Activated T-helper 2 cell treated with anti-CD3 and anti-CD28 coated beads, Interferon-gamma antibody, Interleukin-2, Interleukin-4, amounts not matched to agents 10 μg/mL and 5 μg/mL and 100 μg/mL, durations not matched to agents 14 hours and 24 hours and 36 hours (primary cell): ENCODE results near the gene ASIC2. TPM values are rescaled to one million over a fixed set of nuclear protein-coding genes. Genes with fewer than 3 reads are reported as not detected.

Experiments used
- DNase-seq: peaks from one replicate; pipeline ENCODE4 v3.0.0; 2021; ENCODE audit warnings: low spot score
- H3K27ac Mint-ChIP-seq: one replicate; pipeline ENCODE4 v1.8.0; 2021; ENCODE audit warnings: mixed read lengths
- H3K27me3 Mint-ChIP-seq: one replicate; pipeline ENCODE4 v1.8.0; 2021; ENCODE audit warnings: low read depth, mixed read lengths
- H3K36me3 Mint-ChIP-seq: one replicate; pipeline ENCODE4 v1.8.0; 2021; ENCODE audit warnings: low read depth, mixed read lengths
- H3K4me1 Mint-ChIP-seq: one replicate; pipeline ENCODE4 v1.8.0; 2021; ENCODE audit warnings: low read depth, mixed read lengths
- H3K4me3 Mint-ChIP-seq: one replicate; pipeline ENCODE4 v1.8.0; 2021; ENCODE audit warnings: low read depth, mild to moderate bottlenecking, moderate library complexity, mixed read lengths
- H3K9me3 Mint-ChIP-seq: one replicate; pipeline ENCODE4 v1.8.0; 2021; ENCODE audit warnings: mixed read lengths
- intact Hi-C: fragments of 100-400 bp; cut with micrococcal nuclease; formaldehyde crosslinking; loops from one replicate; pipeline ENCODE4 v1.15.1; 2023
- total RNA-seq: library from RNA; stranded (reverse); gene quantifications from 2 replicates; pipeline ENCODE4 v1.2.3, GENCODE V29; 2022

ASIC2 gene
- total RNA-seq, 1 donor from 2014 or later = not detected

DNA sequence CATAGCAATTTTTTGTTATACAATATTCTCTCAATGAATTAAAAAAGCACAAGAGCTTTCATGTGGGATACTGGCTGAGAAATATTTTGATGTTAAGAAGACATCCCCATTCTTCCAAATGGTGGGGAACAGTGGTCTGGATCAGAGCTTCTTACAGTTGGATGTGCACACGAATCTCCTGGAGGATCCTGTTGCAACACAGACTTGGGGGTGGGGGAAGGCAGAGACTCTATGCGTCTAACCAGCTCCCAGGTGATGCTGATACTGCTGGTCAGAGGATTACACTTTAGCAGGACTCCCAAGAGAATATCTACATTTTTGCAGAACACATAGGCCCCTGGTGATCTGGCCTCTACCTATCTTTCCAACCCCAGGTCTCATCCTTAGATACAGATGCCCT is 193.2 kb downstream of the ASIC2 start:
- Mint-ChIP-seq H3K36me3 (no peaks in the 10 kb centered on the region), H3K4me3 (no peak overlapping the region), H3K27me3 (peaks cover 10% of the 10 kb centered on the region), H3K27ac (no peak overlapping the region), H3K4me1 (no peaks in the 10 kb centered on the region), H3K9me3 (no peaks in the 10 kb centered on the region)
- intact Hi-C loops = no loop called here
- no peak for DNase-seq

DNA sequence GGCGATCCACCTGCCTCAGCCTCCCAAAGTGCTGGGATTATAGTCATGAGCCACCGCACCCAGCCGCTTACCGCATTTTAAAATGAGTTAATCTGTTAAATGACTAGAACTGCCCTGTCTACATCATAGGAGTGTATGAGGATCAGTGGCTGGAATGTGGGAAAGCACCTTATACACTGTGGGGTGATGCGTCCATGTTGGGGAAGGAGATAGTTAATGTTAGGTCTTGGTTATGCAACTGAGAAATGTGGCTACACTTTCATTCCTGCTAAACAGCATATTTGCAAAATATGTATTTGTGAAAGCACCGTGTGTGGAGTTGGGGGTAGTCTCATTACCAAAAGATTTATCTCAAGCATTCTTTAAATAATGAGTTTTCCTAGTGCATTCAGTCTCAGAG is 193.8 kb downstream of the ASIC2 start:
- intact Hi-C loops = no loop called here
- Mint-ChIP-seq H3K4me1 (no peaks in the 10 kb centered on the region), H3K27me3 (peaks cover 12% of the 10 kb centered on the region), H3K9me3 (no peaks in the 10 kb centered on the region), H3K4me3 (no peak overlapping the region), H3K27ac (no peak overlapping the region), H3K36me3 (no peaks in the 10 kb centered on the region)
- no peak for DNase-seq

DNA sequence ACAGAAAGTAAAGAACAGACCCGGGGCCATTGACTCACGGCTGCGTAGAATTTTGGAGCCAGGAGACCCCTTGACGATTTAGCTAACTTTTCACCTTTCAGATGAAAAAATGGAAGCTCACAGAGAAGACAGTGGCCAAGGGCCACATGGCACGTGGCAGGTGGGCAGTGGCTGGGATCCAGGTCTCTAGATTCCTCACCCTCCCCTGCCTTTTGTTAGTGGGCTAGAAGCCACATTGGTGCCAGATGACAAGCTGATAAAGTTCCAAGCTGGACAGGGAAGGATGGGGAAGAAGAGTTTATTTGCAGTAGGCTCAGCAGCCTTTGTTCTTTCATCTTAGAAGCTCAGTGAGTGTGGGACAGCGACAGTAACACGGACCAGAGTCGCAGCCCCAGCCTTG is 195.7 kb downstream of the ASIC2 start:
- H3K27me3 Mint-ChIP-seq = peaks cover 12% of the 10 kb centered on the region
- intact Hi-C loops = no loop called here

DNA sequence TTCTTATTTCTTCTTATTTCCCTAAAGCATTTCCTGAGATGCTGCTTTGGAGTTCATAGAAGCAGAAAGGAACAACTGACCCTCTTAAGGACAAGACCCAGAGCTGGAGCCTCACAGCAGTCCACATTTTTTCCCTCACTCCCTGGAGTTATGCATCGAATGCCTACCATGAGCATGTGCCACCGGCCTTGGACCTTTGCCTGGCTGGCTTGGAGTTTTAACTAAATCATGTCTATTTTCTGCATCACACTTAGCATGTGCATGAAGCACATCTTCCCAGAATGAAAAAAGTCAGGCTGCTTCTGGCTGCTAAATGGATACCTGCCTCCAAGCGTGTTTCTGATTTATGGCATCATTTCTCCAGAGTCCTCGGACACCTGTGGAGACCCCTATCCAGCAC is 196.9 kb downstream of the ASIC2 start:
- H3K9me3 Mint-ChIP-seq = no peaks in the 10 kb centered on the region
- no peaks in the 10 kb centered on the region for H3K36me3 Mint-ChIP-seq
- no peak overlapping the region for H3K4me3 Mint-ChIP-seq
- peaks cover 10% of the 10 kb centered on the region for H3K27me3 Mint-ChIP-seq
- no peak for DNase-seq
- H3K27ac Mint-ChIP-seq = no peak overlapping the region
- no peaks in the 10 kb centered on the region for H3K4me1 Mint-ChIP-seq
- intact Hi-C loops = no loop called here

More for the DNA sequence above, 195.7 kb downstream of the ASIC2 start:
- Mint-ChIP-seq H3K4me3 (no peak overlapping the region), H3K4me1 (no peaks in the 10 kb centered on the region), H3K27ac (no peak overlapping the region), H3K9me3 (no peaks in the 10 kb centered on the region), H3K36me3 (no peaks in the 10 kb centered on the region)
- DNase-seq = no peak

DNA sequence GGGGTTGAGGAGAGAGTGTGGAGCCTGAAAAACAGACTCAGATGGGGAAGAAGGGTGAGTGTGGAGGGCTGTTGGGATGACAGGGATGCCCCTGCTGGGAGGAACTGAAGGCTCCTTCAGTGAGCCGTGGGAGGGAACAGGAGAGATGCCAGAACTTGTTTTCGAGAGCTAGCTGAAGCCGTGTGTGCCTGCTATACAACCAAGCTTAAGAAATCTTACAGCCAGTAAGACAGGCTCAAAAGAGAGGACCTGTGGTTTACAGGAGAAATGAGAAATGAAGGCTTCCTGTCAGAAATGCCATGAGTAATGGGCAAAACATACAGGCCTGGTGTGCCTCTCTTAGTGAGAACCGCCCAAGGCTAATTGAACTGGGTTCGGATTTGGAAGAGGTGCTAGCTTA is 201.8 kb downstream of the ASIC2 start:
- Mint-ChIP-seq H3K9me3 (no peaks in the 10 kb centered on the region), H3K4me3 (no peak overlapping the region), H3K4me1 (no peaks in the 10 kb centered on the region), H3K27me3 (peaks cover 8% of the 10 kb centered on the region), H3K36me3 (no peaks in the 10 kb centered on the region), H3K27ac (no peak overlapping the region)
- no peak for DNase-seq
- intact Hi-C loops = no loop called here

DNA sequence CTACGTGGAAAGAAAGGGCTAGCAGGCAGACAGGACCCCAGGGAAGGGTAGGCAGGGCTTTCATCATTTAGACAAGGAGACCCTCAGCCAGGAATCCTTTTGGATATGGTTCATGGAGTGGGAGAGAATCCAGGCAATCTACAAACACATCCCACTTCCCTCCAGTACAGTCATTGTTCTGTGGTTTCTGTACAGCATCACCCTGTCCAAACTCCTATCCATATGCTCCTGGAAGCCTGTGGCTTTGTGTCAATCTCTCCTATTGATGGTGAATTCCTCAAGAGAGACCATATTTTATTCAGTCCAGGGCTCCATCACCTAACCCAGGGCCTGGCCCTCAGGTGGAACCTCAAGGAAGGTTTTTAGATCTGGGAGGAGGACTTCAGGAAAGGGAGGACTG is 202.3 kb downstream of the ASIC2 start:
- intact Hi-C loops = no loop called here
- no peaks in the 10 kb centered on the region for H3K36me3 Mint-ChIP-seq
- H3K9me3 Mint-ChIP-seq = no peaks in the 10 kb centered on the region
- no peak overlapping the region for H3K4me3 Mint-ChIP-seq
- no peak overlapping the region for H3K27ac Mint-ChIP-seq
- no peak for DNase-seq
- H3K4me1 Mint-ChIP-seq = no peaks in the 10 kb centered on the region
- peaks cover 12% of the 10 kb centered on the region for H3K27me3 Mint-ChIP-seq

DNA sequence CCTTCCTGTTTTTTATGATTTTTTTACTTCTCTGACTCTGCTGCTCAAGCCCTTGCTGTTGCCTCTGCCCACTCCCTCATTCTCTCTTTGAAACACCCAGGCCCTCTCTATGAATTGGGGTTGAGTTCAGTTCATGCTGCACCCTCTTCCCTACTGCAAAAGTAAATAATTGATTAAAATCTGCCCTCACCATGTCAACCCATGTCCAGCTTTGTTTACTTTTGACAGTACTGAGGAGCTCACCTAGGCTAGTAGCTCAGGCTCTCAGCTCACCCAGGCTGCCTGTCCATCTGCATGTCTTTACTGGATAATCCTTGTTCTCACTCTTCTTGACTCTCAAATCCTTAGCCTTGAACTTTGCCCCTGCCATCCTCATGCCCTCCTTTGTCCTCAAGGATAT is 206.2 kb downstream of the ASIC2 start:
- H3K27ac Mint-ChIP-seq = no peak overlapping the region
- H3K4me1 Mint-ChIP-seq = no peaks in the 10 kb centered on the region
- no peak overlapping the region for H3K4me3 Mint-ChIP-seq
- no peak for DNase-seq
- H3K9me3 Mint-ChIP-seq = no peaks in the 10 kb centered on the region
- peaks cover 9% of the 10 kb centered on the region for H3K27me3 Mint-ChIP-seq
- intact Hi-C loops = no loop called here
- H3K36me3 Mint-ChIP-seq = no peaks in the 10 kb centered on the region

DNA sequence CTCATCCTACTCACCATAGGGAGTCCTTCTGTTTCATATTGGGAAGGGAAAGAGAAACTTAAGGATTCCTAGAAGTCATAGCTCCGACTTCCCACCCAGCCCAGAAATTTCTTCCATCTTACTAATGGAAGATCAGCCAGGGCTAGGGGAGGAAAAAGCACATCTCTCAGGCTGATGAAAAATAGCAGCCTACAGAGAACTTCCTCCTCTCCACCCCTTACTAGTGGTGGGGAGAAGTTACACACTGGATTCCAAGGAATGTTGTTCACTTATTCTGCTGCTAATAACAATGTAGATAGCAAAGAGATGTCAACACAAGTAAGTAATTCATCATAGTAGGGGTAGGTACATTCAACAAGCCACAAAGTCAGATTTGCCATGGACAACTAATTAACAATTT is 207.1 kb downstream of the ASIC2 start:
- no peaks in the 10 kb centered on the region for H3K36me3 Mint-ChIP-seq
- no peaks in the 10 kb centered on the region for H3K4me1 Mint-ChIP-seq
- no peak for DNase-seq
- intact Hi-C loops = no loop called here
- peaks cover 9% of the 10 kb centered on the region for H3K27me3 Mint-ChIP-seq
- no peak overlapping the region for H3K4me3 Mint-ChIP-seq
- H3K27ac Mint-ChIP-seq = no peak overlapping the region
- no peaks in the 10 kb centered on the region for H3K9me3 Mint-ChIP-seq

DNA sequence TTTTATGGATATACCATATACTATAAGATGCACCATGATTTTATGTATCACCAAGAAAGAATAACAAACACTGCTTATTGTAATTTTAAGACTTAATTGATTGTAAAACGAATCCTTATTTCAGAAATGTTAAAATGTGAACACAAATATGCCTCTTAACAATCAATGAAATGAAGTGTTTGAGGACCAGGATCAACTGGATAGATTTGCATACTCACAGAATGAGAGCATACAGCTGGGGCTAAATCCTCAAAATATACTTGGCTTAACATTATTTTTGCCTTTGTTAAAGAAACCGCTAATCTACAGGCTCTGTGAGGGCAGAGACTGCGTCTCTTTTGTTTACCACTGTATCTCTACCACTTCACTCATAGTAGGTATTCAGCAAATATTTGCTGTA is 207.8 kb downstream of the ASIC2 start:
- intact Hi-C loops = no loop called here
- H3K4me1 Mint-ChIP-seq = no peaks in the 10 kb centered on the region
- no peak for DNase-seq
- H3K27ac Mint-ChIP-seq = no peak overlapping the region
- H3K27me3 Mint-ChIP-seq = peaks cover 9% of the 10 kb centered on the region
- H3K4me3 Mint-ChIP-seq = no peak overlapping the region
- no peaks in the 10 kb centered on the region for H3K36me3 Mint-ChIP-seq
- no peaks in the 10 kb centered on the region for H3K9me3 Mint-ChIP-seq

DNA sequence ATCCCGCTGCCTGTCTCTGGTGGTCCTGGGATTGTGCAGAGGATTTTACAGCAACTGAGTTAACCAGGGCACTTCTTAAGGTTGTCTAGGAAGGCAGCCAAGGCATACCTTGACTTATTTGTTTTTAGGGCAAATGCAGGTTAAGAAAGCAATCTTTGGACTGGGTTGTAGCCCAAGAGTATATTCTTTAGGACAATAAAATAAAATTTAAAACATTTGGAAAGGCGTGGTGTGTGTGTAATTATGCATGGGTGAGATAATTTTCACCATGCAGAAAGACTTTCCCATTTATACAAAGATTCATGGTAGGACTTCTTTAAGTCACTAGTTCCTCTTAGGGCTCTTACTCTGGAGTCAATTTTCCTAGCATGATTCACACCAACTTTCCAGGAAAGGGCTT is 208.3 kb downstream of the ASIC2 start:
- intact Hi-C loops = no loop called here
- peaks cover 9% of the 10 kb centered on the region for H3K27me3 Mint-ChIP-seq
- no peaks in the 10 kb centered on the region for H3K9me3 Mint-ChIP-seq
- H3K27ac Mint-ChIP-seq = no peak overlapping the region
- H3K4me3 Mint-ChIP-seq = no peak overlapping the region
- no peaks in the 10 kb centered on the region for H3K36me3 Mint-ChIP-seq
- no peaks in the 10 kb centered on the region for H3K4me1 Mint-ChIP-seq
- no peak for DNase-seq

DNA sequence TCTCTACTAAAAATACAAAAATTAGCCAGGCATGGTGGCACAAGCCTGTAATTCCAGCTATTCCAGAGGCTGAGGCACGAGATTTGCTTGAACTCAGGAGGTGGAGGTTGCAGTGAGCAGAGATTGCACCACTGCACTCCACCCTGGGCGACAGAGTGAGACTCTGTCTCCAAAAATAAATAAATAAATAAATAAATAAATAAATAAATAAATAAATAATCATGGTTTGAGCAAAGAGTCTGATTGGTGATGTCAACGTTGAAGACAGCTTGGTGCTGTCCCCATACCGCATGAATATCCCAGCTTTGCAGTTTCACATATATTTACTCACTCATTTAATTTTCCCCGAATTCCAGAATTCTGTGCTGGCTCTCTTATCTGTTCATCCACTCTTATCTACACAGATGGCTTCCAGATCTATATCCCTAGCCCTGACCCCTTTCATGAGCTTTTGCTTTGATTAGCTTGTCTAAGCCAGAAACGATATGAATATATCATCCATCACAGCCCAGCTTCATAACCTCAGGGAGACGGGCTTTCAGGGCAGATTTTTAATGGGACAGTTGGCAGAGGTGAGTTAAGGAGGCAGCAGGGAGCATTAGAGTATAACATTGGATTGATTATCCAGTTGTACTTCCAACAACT is 210.4 kb downstream of the ASIC2 start:
- Mint-ChIP-seq H3K4me3 (no peak overlapping the region), H3K27me3 (peaks cover 13% of the 10 kb centered on the region), H3K4me1 (no peaks in the 10 kb centered on the region), H3K36me3 (no peaks in the 10 kb centered on the region), H3K27ac (no peak overlapping the region), H3K9me3 (no peaks in the 10 kb centered on the region)
- no peak for DNase-seq
- intact Hi-C loops = no loop called here

DNA sequence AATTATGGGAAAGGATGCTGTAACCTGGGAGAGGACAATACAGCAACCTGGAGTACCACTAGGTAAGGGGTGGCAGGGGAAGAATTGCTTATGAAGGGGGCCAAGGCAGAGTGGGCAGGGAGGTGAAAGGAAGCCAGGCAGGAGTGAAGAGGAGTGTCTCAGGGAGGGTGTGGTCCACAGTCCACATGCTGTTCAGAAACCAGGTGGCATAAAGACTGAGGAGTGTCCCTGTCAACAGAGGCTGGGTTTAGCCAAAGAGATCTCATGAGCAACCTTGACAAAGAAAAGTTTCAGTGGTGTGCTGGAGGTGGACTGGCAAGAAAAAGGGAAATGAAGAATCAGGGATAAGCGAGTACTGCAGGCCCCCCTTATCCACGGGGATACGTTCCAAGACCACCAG is 213.0 kb downstream of the ASIC2 start:
- Mint-ChIP-seq H3K27ac (no peak overlapping the region), H3K36me3 (no peaks in the 10 kb centered on the region), H3K9me3 (no peaks in the 10 kb centered on the region), H3K4me3 (no peak overlapping the region), H3K4me1 (no peaks in the 10 kb centered on the region), H3K27me3 (peaks cover 8% of the 10 kb centered on the region)
- DNase-seq = no peak
- intact Hi-C loops = no loop called here

DNA sequence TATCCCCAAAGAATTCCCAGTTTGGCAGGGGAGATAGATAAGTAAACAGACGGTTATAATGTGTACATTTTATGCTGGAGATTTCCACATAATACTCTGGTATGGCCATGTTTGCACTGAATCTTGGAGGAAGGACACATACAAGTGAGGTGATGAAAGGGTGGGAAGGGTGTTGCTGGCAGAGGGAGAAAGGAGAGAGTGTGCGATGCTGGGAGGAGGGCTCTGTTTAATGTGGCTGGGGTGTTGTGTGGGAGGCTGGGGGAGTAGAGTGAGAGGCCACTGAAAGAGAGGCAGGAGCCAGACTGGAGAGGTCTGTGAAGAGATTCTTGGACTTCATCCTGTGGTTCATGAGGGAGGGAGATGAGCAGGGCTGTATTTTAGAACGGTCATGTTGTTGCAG is 213.9 kb downstream of the ASIC2 start:
- no peaks in the 10 kb centered on the region for H3K9me3 Mint-ChIP-seq
- no peaks in the 10 kb centered on the region for H3K4me1 Mint-ChIP-seq
- no peaks in the 10 kb centered on the region for H3K36me3 Mint-ChIP-seq
- intact Hi-C loops = no loop called here
- H3K4me3 Mint-ChIP-seq = no peak overlapping the region
- peaks cover 8% of the 10 kb centered on the region for H3K27me3 Mint-ChIP-seq
- no peak overlapping the region for H3K27ac Mint-ChIP-seq
- no peak for DNase-seq

DNA sequence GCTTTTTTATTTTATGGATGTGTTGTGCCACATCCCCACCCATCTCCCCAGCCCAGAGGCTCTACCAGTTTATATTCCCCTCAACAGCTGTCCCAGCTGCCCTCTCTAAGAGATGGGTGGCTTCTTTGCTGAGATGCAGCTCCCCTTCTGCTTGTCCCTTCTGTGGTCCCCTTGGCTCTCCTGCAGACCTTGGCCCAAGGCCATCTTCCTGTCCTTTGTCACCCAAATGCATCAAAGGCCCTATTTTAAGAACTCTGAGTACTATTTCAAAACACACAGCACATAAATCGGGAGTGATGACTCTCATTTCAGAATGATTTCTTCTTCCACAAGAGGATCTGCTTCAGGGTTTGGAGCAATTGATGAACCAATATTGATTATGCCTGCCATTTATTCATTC is 216.1 kb downstream of the ASIC2 start:
- no peak overlapping the region for H3K4me3 Mint-ChIP-seq
- peaks cover 8% of the 10 kb centered on the region for H3K27me3 Mint-ChIP-seq
- intact Hi-C loops = no loop called here
- no peak overlapping the region for H3K27ac Mint-ChIP-seq
- no peaks in the 10 kb centered on the region for H3K36me3 Mint-ChIP-seq
- no peak for DNase-seq
- H3K4me1 Mint-ChIP-seq = no peaks in the 10 kb centered on the region
- no peaks in the 10 kb centered on the region for H3K9me3 Mint-ChIP-seq
